Colonic mucosa (tissue), 4 donors: ENCODE results near the gene RBBP7. TPM values are rescaled to one million over a fixed set of nuclear protein-coding genes. Genes with fewer than 3 reads are reported as not detected.

Experiments
- DNase-seq: peaks from one replicate; pipeline ENCODE4 v3.0.0-alpha.2; 2020
- H3K27ac ChIP-seq: fragments of 200-600 bp; one replicate; pipeline ENCODE4 v1.8.0; 2021
- H3K27me3 ChIP-seq: fragments of 200-600 bp; one replicate; pipeline ENCODE4 v1.8.0; 2021
- H3K36me3 ChIP-seq: fragments of 200-600 bp; one replicate; pipeline ENCODE4 v1.8.0; 2021
- H3K4me1 ChIP-seq: fragments of 200-600 bp; one replicate; pipeline ENCODE4 v1.8.0; 2021; ENCODE audit warnings: mild to moderate bottlenecking
- H3K4me3 ChIP-seq: fragments of 200-600 bp; one replicate; pipeline ENCODE4 v1.8.0; 2021
- H3K9ac ChIP-seq, 2 donors: one replicate each; pipeline ENCODE4 v1.7.0; 2013; ENCODE audit warnings: control low read depth in 2 of 2, low read depth in 2 of 2, low read length in 2 of 2
- H3K9me3 ChIP-seq: fragments of 200-600 bp; one replicate; pipeline ENCODE4 v1.8.0; 2021
- intact Hi-C: fragments of 100-400 bp; cut with DNase I; formaldehyde crosslinking; loops from one replicate; pipeline ENCODE4 v1.14.1; 2022
- total RNA-seq, 2 donors: library from RNA; stranded (reverse); fragmentation: NEBNext Ultra II Directional in 1 of 2; extraction: Animal tissue kit (Norgen Biotek cat#: 25700) in 1 of 2; gene quantifications; one replicate each; pipeline ENCODE4 v1.2.1, GENCODE V29; 2021
- TF ChIP-seq, protein P1 (sequence below): fragments of 200-600 bp; IDR thresholded peaks from one replicate; pipeline ENCODE4 v1.8.0; 2022; ENCODE audit warnings: antibody characterized with exemption, mild to moderate bottlenecking
- donor health status: healthy.
- donor health status: DM: no; HTN: no; CAD: no.
- donor health status: DM: no; HTN: no; CAD: no.

Gene RBBP7
- total RNA-seq, 2 donors from 2014 or later, result 89.3 to 112 TPM

DNA sequence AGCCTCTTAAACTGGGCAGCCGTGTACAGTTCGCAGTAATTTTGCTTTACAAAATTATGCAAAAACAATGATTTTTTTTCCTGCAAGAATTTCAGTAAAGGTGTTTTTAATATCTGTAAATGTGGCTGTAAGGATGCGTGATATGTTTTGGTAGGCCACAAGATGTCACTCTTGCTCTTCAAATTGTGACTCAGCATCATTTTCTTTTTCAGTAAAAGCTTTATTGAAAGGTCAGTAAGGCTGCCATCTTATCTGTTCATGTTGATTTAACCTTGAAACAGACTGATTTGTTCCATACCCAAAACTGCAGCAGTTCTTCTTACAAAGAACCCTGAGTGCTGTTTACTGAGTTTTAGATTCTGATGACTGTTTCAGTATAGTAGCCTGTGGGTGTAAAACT lies 44.0 kb downstream of the RBBP7 start:
- Histone ChIP-seq H3K9ac (no peak overlapping the region), H3K27ac (no peak overlapping the region), H3K4me1 (no peaks in the 10 kb centered on the region), H3K4me3 (no peak overlapping the region), H3K27me3 (no peaks in the 10 kb centered on the region), H3K9me3 (no peaks in the 10 kb centered on the region), H3K36me3 (no peaks in the 10 kb centered on the region)
- intact Hi-C loops, result loop anchor here (5.0 to 10.0 kb wide), 2 partner anchors 221 to 859 kb away; no protein-coding TSS in a partner anchor
- TF ChIP-seq, protein P1, sequence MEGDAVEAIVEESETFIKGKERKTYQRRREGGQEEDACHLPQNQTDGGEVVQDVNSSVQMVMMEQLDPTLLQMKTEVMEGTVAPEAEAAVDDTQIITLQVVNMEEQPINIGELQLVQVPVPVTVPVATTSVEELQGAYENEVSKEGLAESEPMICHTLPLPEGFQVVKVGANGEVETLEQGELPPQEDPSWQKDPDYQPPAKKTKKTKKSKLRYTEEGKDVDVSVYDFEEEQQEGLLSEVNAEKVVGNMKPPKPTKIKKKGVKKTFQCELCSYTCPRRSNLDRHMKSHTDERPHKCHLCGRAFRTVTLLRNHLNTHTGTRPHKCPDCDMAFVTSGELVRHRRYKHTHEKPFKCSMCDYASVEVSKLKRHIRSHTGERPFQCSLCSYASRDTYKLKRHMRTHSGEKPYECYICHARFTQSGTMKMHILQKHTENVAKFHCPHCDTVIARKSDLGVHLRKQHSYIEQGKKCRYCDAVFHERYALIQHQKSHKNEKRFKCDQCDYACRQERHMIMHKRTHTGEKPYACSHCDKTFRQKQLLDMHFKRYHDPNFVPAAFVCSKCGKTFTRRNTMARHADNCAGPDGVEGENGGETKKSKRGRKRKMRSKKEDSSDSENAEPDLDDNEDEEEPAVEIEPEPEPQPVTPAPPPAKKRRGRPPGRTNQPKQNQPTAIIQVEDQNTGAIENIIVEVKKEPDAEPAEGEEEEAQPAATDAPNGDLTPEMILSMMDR, result peak; percentile 58
- DNase-seq, result no peak

DNA sequence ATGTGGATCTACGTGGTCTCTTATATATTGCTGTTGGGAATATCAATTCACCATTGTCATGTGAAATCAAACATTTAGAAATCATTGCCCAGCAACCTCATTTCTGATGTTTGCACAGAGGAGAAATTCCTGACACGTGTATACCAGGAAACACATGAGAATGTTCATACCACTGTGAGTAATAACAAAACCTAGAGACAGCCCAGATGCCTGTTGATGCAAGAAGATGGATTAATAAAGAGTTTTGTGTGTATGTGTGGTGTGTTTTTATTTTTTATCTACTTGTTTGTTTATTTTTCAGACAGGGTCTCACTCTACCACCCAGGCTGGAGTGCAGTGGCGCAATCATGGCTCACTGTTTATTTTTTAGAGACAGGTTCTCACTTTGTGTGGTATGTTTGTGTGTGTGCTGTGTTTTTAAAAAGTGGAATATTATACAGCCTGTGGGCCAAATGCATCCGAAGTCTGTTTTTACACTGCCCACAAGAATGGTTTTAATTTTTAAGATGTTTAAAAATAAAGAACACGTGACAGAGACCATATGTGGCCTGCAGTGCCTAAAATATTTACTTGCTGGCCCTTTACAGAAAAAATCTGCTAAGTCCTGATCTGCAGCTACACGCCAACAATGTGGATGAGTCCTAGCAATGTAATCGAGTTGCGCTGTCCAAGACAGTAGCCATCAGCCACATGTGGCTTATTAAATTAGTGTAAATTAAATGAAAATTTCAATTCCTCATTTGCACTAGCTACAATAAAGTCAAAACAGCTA lies 44.7 kb downstream of the RBBP7 start:
- Histone ChIP-seq H3K9ac (no peak overlapping the region), H3K36me3 (no peaks in the 10 kb centered on the region), H3K27me3 (no peaks in the 10 kb centered on the region), H3K27ac (no peak overlapping the region), H3K4me3 (no peak overlapping the region), H3K4me1 (no peaks in the 10 kb centered on the region), H3K9me3 (no peaks in the 10 kb centered on the region)
- TF ChIP-seq, protein P1, result no peak
- no peak for DNase-seq
- intact Hi-C loops, result loop anchor here (5.0 to 10.0 kb wide), 2 partner anchors 222 to 859 kb away; no protein-coding TSS in a partner anchor

DNA sequence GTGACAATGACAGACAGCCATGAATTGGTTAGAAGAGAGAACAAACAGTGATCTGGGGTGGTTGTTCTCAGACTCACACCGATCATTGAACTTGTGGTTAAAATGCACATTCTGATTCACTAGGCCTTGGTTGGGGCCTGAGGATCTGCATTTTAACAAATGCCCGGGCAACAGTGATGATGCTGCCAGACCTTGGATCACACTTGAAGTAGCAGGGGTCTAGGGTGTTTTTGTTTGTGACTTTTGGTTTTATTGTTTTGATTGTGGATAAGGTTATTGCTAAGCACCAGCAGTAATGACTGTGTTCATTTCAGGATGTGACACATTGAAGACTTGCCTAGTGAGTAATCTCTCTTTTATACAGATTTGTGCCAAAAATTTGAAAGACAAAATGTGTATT lies 47.4 kb downstream of the RBBP7 start:
- Histone ChIP-seq H3K27me3 (no peaks in the 10 kb centered on the region), H3K9ac (no peak overlapping the region), H3K36me3 (no peaks in the 10 kb centered on the region), H3K4me3 (no peak overlapping the region), H3K4me1 (no peaks in the 10 kb centered on the region), H3K9me3 (no peaks in the 10 kb centered on the region), H3K27ac (no peak overlapping the region)
- TF ChIP-seq, protein P1, result no peak
- no peak for DNase-seq
- intact Hi-C loops, result loop anchor here (10.0 kb wide), 1 partner anchor 862 kb away; no protein-coding TSS in a partner anchor

DNA sequence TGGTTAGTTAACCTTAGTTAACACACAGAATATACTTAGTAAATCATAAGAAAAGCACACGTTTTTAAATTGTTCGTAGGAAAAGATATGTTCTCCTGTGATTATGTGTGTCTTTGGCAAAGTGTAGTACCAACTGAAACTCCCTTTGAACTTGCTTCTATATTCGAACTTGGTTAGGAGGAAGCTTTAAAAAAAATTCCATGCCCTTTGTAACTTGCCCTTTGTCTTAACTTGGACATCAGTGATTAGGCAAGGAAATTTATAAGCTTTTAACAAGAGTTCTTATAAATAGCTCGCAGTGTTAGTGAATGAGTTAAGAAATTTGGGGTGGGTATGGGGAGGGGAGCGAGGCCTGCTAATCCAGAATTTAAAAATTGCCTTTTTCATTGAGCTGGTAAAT lies 50.5 kb downstream of the RBBP7 start:
- no peak for DNase-seq
- no peaks in the 10 kb centered on the region for H3K9me3 ChIP-seq
- intact Hi-C loops, result loop anchor here (10.0 kb wide), 1 partner anchor 865 kb away; no protein-coding TSS in a partner anchor
- no peak overlapping the region for H3K4me3 ChIP-seq
- no peaks in the 10 kb centered on the region for H3K27me3 ChIP-seq
- H3K4me1 ChIP-seq, result no peaks in the 10 kb centered on the region
- H3K9ac ChIP-seq, result no peak overlapping the region
- no peak overlapping the region for H3K27ac ChIP-seq
- no peaks in the 10 kb centered on the region for H3K36me3 ChIP-seq
- TF ChIP-seq, protein P1, result no peak

DNA sequence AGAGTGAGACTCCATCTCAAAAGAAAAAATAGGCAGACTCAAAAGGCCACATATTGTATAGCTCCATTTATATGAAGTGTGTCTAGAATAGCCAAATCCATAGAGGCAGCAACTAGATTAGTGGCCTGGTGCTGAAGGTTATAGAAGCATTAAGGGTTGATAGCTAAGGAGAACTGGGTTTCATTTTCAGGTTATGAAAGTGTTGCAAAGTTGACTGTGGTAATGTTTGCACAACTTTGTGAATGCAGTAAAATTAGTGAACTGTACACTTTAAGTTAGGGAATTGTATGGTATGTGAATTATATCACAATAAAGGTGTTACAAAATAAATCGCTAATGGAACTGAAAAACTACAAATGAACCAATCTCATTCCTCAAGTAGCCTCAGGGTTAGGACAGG lies 55.6 kb downstream of the RBBP7 start:
- no peak overlapping the region for H3K9ac ChIP-seq
- H3K27ac ChIP-seq, result no peak overlapping the region
- H3K4me3 ChIP-seq, result no peak overlapping the region
- DNase-seq, result no peak
- no peaks in the 10 kb centered on the region for H3K36me3 ChIP-seq
- TF ChIP-seq, protein P1, result no peak
- H3K4me1 ChIP-seq, result no peaks in the 10 kb centered on the region
- intact Hi-C loops, result no loop called here
- no peaks in the 10 kb centered on the region for H3K9me3 ChIP-seq
- H3K27me3 ChIP-seq, result no peaks in the 10 kb centered on the region
